GM12872 (cell line): Measurements from ENCODE around the gene ZNF592.

Experiments
- TF ChIP-seq, protein P1 (sequence below): IDR thresholded peaks from 3 replicates; pipeline ENCODE4 v1.5.1; 2011; ENCODE audit warnings: low read depth, mild to moderate bottlenecking, low read length, moderate library complexity; ENCODE audit not compliant: insufficient read depth

ZNF592 gene

DNA sequence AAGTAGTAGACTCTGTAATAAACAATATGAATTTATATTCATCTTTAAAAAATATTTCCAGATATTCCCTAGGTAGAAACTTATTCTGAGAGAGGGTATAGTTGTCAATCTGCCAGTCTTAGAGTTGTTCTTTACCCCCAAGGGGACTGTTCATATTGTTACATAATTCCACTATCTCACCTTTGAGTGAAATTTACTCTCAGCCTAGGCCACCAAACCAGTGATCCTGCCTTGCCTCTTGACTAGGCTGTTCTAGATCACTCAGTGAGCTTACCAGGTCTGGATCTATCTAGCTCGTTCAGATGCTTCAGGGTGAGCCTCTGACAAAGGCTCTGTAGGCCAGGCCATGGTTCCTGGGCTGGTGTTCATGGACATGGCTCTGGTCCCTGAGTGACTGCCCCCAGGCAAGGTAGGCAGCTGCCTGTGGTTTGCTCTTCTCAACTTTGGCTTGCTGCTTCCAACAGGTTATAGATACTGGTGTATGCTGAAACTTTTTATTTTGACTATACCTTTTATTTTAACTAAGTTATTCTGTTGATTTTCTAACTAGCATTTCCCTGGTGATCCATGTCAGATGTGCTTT lies 27.6 kb downstream of the ZNF592 start:
- TF ChIP-seq, protein P1, sequence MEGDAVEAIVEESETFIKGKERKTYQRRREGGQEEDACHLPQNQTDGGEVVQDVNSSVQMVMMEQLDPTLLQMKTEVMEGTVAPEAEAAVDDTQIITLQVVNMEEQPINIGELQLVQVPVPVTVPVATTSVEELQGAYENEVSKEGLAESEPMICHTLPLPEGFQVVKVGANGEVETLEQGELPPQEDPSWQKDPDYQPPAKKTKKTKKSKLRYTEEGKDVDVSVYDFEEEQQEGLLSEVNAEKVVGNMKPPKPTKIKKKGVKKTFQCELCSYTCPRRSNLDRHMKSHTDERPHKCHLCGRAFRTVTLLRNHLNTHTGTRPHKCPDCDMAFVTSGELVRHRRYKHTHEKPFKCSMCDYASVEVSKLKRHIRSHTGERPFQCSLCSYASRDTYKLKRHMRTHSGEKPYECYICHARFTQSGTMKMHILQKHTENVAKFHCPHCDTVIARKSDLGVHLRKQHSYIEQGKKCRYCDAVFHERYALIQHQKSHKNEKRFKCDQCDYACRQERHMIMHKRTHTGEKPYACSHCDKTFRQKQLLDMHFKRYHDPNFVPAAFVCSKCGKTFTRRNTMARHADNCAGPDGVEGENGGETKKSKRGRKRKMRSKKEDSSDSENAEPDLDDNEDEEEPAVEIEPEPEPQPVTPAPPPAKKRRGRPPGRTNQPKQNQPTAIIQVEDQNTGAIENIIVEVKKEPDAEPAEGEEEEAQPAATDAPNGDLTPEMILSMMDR, result no peak

DNA sequence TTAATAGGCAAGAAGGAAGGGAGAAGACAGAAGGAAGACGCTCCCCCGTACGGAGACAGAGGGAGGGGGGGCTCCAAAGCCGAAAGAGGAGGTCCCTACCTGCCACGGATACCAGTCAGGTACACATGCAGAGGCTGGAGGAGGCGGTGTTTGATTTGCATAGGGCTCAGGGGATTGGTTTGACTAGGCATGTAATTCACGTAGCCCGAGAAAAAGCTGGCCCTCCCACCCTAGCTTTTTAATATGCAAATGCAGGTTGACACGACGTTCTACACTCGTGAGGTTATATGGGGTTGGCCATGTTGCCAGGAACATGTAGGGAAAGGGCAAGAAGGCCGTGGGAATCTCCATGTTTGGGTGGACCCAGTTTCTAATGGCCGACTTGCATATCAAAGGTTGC lies 29.8 kb downstream of the ZNF592 start:
- TF ChIP-seq, protein P1, result no peak

DNA sequence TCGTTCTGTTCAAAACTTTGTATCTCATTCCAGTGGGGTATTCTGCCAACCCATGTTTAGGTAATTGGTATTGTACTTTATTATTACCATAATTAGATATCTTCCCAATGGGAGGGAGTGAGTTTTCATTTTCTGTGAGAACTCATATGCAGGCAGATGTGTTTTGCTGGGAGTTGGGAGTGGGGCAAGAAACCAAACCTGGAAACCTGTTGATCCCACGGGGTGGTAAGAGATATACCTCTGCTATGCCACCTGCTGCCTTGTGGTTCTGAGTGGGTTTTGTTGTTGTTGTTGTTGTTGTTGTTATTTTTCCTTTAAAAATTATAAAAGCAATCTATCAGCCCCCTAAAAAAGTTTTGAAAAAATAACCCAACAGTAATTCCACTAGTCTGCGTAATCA lies 32.1 kb downstream of the ZNF592 start:
- TF ChIP-seq, protein P1, result no peak

DNA sequence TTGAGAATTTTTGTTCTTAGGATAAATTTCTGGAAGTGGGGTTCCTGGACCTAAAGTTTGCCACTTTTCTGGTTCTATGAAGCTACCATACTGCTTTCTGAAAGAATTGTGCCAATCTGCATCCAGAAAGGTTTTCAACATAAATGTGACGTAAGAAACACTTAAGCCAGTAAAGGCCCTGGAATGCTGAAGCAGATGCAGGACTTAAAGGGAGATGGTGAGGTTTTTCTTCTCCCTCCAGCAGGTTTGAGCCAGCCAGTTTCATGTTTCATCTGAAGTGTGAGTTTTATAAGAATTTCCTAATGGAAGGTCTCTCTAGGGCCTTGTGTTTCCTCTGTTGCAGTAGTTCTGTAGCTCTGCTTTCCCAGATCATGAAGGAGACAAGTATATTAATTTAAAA lies 33.1 kb downstream of the ZNF592 start:
- TF ChIP-seq, protein P1, result no peak

DNA sequence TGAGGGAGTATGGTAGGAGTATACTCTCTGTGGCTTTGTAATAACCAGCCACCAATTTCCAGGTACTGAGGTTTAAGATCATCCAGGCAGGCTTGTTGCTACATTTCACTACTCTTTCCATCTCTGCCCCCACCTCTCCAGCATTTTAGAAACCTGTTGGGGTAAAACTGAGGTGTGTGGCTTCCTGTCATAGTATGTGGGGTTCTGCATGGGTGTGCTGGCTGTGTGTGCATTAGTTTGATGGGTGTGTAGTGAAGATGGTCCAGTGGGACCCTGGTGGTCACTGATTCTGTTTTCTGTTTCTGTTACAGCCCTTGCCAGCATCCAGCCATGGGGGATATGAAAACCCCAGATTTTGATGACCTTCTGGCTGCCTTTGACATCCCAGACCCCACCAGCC lies 34.0 kb downstream of the ZNF592 start:
- TF ChIP-seq, protein P1, result no peak

DNA sequence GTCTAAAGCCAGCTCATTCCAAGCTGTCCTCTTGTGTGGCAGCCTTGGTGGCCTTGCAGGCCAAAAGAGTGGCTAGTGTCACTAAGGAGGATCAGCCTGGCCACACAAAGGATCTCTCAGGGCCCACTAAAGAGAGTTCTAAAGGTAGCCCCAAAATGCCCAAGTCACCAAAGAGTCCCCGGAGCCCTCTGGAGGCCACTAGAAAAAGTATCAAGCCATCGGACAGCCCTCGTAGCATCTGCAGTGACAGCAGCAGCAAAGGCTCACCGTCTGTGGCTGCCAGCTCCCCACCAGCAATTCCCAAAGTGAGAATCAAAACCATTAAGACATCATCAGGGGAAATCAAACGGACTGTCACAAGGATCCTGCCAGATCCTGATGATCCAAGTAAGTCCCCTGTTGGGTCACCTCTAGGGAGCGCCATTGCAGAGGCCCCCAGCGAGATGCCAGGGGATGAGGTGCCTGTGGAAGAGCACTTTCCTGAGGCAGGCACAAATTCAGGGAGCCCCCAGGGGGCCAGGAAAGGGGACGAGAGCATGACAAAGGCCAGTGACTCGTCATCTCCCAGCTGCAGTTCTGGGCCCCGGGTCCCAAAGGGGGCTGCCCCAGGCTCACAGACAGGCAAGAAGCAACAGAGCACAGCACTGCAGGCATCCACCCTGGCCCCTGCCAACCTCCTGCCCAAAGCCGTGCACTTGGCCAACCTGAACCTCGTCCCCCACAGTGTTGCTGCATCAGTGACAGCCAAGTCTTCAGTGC lies 35.3 kb downstream of the ZNF592 start:
- TF ChIP-seq, protein P1, result 0 out of 3 replicates have a peak, but pooled peaks have one; percentile 6

DNA sequence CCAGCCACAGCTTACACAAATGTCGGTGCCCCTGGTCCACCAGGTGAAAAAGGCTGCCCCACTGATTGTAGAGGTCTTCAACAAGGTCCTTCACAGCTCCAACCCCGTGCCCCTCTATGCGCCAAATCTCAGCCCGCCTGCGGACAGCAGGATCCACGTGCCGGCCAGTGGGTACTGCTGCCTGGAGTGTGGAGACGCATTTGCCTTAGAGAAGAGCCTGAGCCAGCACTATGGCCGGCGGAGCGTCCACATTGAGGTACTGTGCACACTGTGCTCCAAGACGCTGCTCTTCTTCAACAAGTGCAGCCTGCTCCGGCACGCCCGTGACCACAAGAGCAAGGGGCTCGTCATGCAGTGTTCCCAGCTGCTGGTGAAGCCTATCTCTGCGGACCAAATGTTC lies 35.9 kb downstream of the ZNF592 start:
- TF ChIP-seq, protein P1, result no peak
